K562 (cell line): ENCODE data around the gene SNCB.

Experiments
- BDP1 ChIP-seq: IDR thresholded peaks from 3 replicates; pipeline ENCODE4 v1.6.1; 2011; ENCODE audit not compliant: insufficient read length, insufficient read depth
- CBFB ChIP-seq: sonication (generic); formaldehyde crosslinking; IDR thresholded peaks from 2 replicates; pipeline ENCODE4 v1.4.0; 2020; ENCODE audit warnings: mild to moderate bottlenecking, missing genetic modification reagents
- CBX5 ChIP-seq: IDR thresholded peaks from 2 replicates; pipeline ENCODE4 v1.6.1; 2014; ENCODE audit warnings: low read depth, borderline replicate concordance
- CTCF ChIP-seq, 3 experiments: IDR thresholded peaks in 2 of 3; conservative IDR thresholded peaks in 1 of 3; 2 replicates each; pipeline ENCODE4 v1.5.1; 2011 to 2012; ENCODE audit warnings: low read length in 3 of 3, mild to moderate bottlenecking in 3 of 3, control low read depth in 2 of 3, improper control_type of control experiment in 1 of 3, inconsistent platforms in 1 of 3, low read depth in 1 of 3, mixed read lengths in 1 of 3, moderate library complexity in 1 of 3; ENCODE audit not compliant: insufficient read depth in 2 of 3
- ELK1 ChIP-seq: sonication (generic); formaldehyde crosslinking; IDR thresholded peaks from 2 replicates; pipeline ENCODE4 v1.8.1; 2022; ENCODE audit warnings: missing genetic modification reagents
- EZH2 ChIP-seq: IDR thresholded peaks from 2 replicates; pipeline ENCODE4 v1.6.1; 2012; ENCODE audit warnings: low read depth, mild to moderate bottlenecking, inconsistent platforms, low read length, borderline replicate concordance
- GATA2 ChIP-seq: sonication (generic); formaldehyde crosslinking; IDR thresholded peaks from 2 replicates; pipeline ENCODE4 v1.4.0; 2020; ENCODE audit warnings: mild to moderate bottlenecking, missing genetic modification reagents
- JUN ChIP-seq, 2 experiments: sonication (generic) in 1 of 2; formaldehyde crosslinking in 1 of 2; IDR thresholded peaks; 2 replicates each; pipeline versions ENCODE4 v1.6.1 to v1.8.0; 2012 to 2022; ENCODE audit warnings: borderline replicate concordance in 2 of 2, mild to moderate bottlenecking in 2 of 2, improper control_type of control experiment in 1 of 2, low read depth in 1 of 2, low read length in 1 of 2, missing genetic modification reagents in 1 of 2
- PHB2 ChIP-seq: fragments of 450-650 bp; IDR thresholded peaks from 2 replicates; pipeline ENCODE4 v1.6.1; 2017; ENCODE audit warnings: low read depth
- POLR2A ChIP-seq: fragments of 450-650 bp; conservative IDR thresholded peaks from 2 replicates; pipeline ENCODE4 v1.6.1; 2016
- POLR2AphosphoS5 ChIP-seq: IDR thresholded peaks from 2 replicates; pipeline ENCODE4 v1.6.1; 2011; ENCODE audit warnings: mild to moderate bottlenecking, low read depth, low read length, moderate library complexity; ENCODE audit not compliant: control insufficient read depth, insufficient read depth
- U2AF2 ChIP-seq: fragments of 200-400 bp; formaldehyde crosslinking; optimal IDR thresholded peaks from 2 replicates; pipeline ENCODE3; 2017; ENCODE audit warnings: low read depth, mild to moderate bottlenecking, low read length
- ZFX ChIP-seq: sonication (generic); formaldehyde crosslinking; IDR thresholded peaks from 2 replicates; pipeline ENCODE4 v1.8.0; 2022; ENCODE audit warnings: mild to moderate bottlenecking, missing genetic modification reagents, moderate library complexity
- ZNF263 ChIP-seq: sonication (generic); formaldehyde crosslinking; IDR thresholded peaks from 2 replicates; pipeline ENCODE4 v1.8.0; 2022; ENCODE audit warnings: mild to moderate bottlenecking, missing genetic modification reagents, borderline replicate concordance

DNA sequence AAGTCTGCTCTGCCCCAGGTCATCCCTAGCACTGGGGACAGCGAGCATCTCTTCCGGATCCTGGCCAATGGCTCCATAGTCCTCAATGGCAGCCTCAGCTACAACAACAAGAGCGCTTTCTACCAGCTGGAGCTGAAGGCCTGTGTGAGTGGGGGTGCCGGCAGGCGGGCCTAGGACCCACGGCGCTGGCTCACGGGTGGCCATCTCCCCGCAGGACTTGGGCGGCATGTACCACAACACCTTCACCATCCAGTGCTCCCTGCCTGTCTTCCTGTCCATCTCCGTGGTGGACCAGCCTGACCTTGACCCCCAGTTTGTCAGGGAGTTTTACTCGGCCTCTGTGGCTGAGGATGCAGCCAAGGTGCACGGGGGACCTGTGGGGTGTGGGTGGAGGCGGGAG is 55.3 kb downstream of the SNCB start:
- no peak for TF ChIP-seq POLR2A
- TF ChIP-seq BDP1, result no peak
- no peak for TF ChIP-seq CTCF (IDR thresholded peaks at IDR 0.05 in 2 of 3, conservative IDR thresholded peaks at IDR 0.05 in 1 of 3; ENCODE audit: insufficient read depth in 2 of 3, low read depth in 1 of 3, low read length in 3 of 3)
- no peak for TF ChIP-seq ELK1 (CRISPR knock-in tag)
- no peak for TF ChIP-seq JUN (IDR thresholded peaks at IDR 0.05; ENCODE audit: borderline replicate concordance, low read depth, low read length)
- TF ChIP-seq JUN (CRISPR knock-in tag; IDR thresholded peaks at IDR 0.05; ENCODE audit: borderline replicate concordance), result no peak
- no peak for TF ChIP-seq ZFX
- TF ChIP-seq PHB2, result no peak
- no peak for TF ChIP-seq EZH2
- TF ChIP-seq POLR2AphosphoS5, result no peak
- no peak for TF ChIP-seq GATA2 (CRISPR knock-in tag)
- no peak for TF ChIP-seq ZNF263 (CRISPR knock-in tag)
- no peak for TF ChIP-seq CBX5
- no peak for TF ChIP-seq U2AF2
- TF ChIP-seq CBFB (CRISPR knock-in tag), result no peak
